ENCODE results near the gene PRAMEF1.
"Not testable (repeated sequence)": the region's sequence is repeated elsewhere in the genome, so short reads cannot be mapped to it uniquely, and the experiment has no call there.

Gene PRAMEF1

GRCh38 chr1:12776801-12777557, 14.2 kb upstream of the PRAMEF1 start:
- DNase-seq = no peak

GRCh38 chr1:12778061-12778460, 13.1 kb upstream of the PRAMEF1 start:
- no peak for DNase-seq

- DNase-seq = no peak
Measured at GRCh38 chr1:12778907-12779306, 12.3 kb upstream of the PRAMEF1 start.

- not testable (repeated sequence) for DNase-seq
Measured at GRCh38 chr1:12781488-12781887, 9.7 kb upstream of the PRAMEF1 start.

GRCh38 chr1:12783783-12784182, 7.4 kb upstream of the PRAMEF1 start:
- DNase-seq = not testable (repeated sequence)

GRCh38 chr1:12784729-12785128, 6.5 kb upstream of the PRAMEF1 start:
- not testable (repeated sequence) for DNase-seq

- no peak for DNase-seq
Measured at GRCh38 chr1:12798911-12799310, 7.7 kb downstream of the PRAMEF1 start.

- DNase-seq = no peak
Measured at GRCh38 chr1:12799730-12800129, 8.5 kb downstream of the PRAMEF1 start.

GRCh38 chr1:12809933-12810332, 18.7 kb downstream of the PRAMEF1 start:
- no peak for DNase-seq

- DNase-seq = no peak
Measured at GRCh38 chr1:12810691-12811408, 19.7 kb downstream of the PRAMEF1 start.

- no peak for DNase-seq
Measured at GRCh38 chr1:12811409-12811784, 20.2 kb downstream of the PRAMEF1 start.

- not testable (repeated sequence) for DNase-seq
Measured at GRCh38 chr1:12819061-12819460, 27.9 kb downstream of the PRAMEF1 start.

- DNase-seq = not testable (repeated sequence)
Measured at GRCh38 chr1:12831310-12831709, 40.1 kb downstream of the PRAMEF1 start, which contains the start of gene PRAMEF11. TSS of gene PRAMEF11 (minus strand) at chr1:12831410. CDS start at chr1:12828789, 2,621 bp downstream.

GRCh38 chr1:12833251-12833650, 42.1 kb downstream of the PRAMEF1 start:
- DNase-seq = not testable (repeated sequence)

Measured in activated T-cell treated with anti-CD3 and anti-CD28 coated beads, Interleukin-2, amount 50 U/mL, for 1 hour (primary cell).